HepG2 (cell line): ENCODE results near the gene MRPS18C. TPM values are rescaled to one million over a fixed set of nuclear protein-coding genes. Genes with fewer than 3 reads are reported as not detected.
A peak's percentile ranks its signal among the peaks of the same experiment; 100 is the strongest.

Source experiments
- CEBPB ChIP-seq: IDR thresholded peaks from 2 replicates; pipeline ENCODE4 v1.6.1; 2011; ENCODE audit warnings: low read depth, low read length, improper control_type of control experiment, borderline replicate concordance
- ELK4 ChIP-seq: sonication (generic); formaldehyde crosslinking; IDR thresholded peaks from 2 replicates; pipeline ENCODE4 v1.9.0; 2021; ENCODE audit warnings: missing genetic modification reagents, borderline replicate concordance
- GMEB1 ChIP-seq: sonication (generic); formaldehyde crosslinking; IDR thresholded peaks from 2 replicates; pipeline ENCODE4 v1.5.1; 2020; ENCODE audit warnings: missing genetic modification reagents, mild to moderate bottlenecking, borderline replicate concordance
- MAF1 ChIP-seq: sonication (generic); formaldehyde crosslinking; IDR thresholded peaks from 2 replicates; pipeline ENCODE4 v1.5.0; 2020; ENCODE audit warnings: missing genetic modification reagents, borderline replicate concordance
- MED1 ChIP-seq: sonication (generic); formaldehyde crosslinking; IDR thresholded peaks from 2 replicates; pipeline ENCODE4 v1.4.0; 2020; ENCODE audit warnings: missing genetic modification reagents
- NAIF1 ChIP-seq: sonication (generic); formaldehyde crosslinking; IDR thresholded peaks from 2 replicates; pipeline ENCODE4 v1.5.0; 2020; ENCODE audit warnings: mild to moderate bottlenecking, missing genetic modification reagents, borderline replicate concordance
- PHF5A ChIP-seq: IDR thresholded peaks from one replicate; pipeline ENCODE4 v1.6.1; 2018; ENCODE audit warnings: low read depth, missing genetic modification reagents; ENCODE audit not compliant: unreplicated experiment
- SAFB2 ChIP-seq: sonication (generic); formaldehyde crosslinking; IDR thresholded peaks from 2 replicates; pipeline ENCODE4 v1.5.1; 2020; ENCODE audit warnings: missing genetic modification reagents, low read depth, mild to moderate bottlenecking, borderline replicate concordance
- SALL2 ChIP-seq: sonication (generic); formaldehyde crosslinking; IDR thresholded peaks from 2 replicates; pipeline ENCODE4 v1.8.1; 2023; ENCODE audit warnings: mild to moderate bottlenecking, missing genetic modification reagents, inconsistent platforms
- SP5 ChIP-seq: IDR thresholded peaks from 2 replicates; pipeline ENCODE4 v1.6.1; 2016; ENCODE audit warnings: low read depth, borderline replicate concordance
- SRSF1 ChIP-seq: fragments of 200-400 bp; formaldehyde crosslinking; optimal IDR thresholded peaks from 2 replicates; pipeline ENCODE3; 2017; ENCODE audit warnings: mild to moderate bottlenecking, low read depth, low read length, moderate library complexity
- THYN1 ChIP-seq: sonication (generic); formaldehyde crosslinking; IDR thresholded peaks from 2 replicates; pipeline ENCODE4 v1.8.1; 2023; ENCODE audit warnings: low read depth, mild to moderate bottlenecking, moderate library complexity, missing genetic modification reagents, borderline replicate concordance
- YEATS2 ChIP-seq: sonication (generic); formaldehyde crosslinking; IDR thresholded peaks from 2 replicates; pipeline ENCODE4 v1.4.0; 2020; ENCODE audit warnings: missing genetic modification reagents, borderline replicate concordance
- ZNF180 ChIP-seq: sonication (generic); formaldehyde crosslinking; IDR thresholded peaks from 2 replicates; pipeline ENCODE4 v1.4.0; 2020; ENCODE audit warnings: low read depth, missing genetic modification reagents, borderline replicate concordance
- ZNF281 ChIP-seq: sonication (generic); formaldehyde crosslinking; IDR thresholded peaks from 2 replicates; pipeline ENCODE4 v1.4.0; 2020; ENCODE audit warnings: missing genetic modification reagents, borderline replicate concordance
- ZNF709 ChIP-seq: sonication (generic); formaldehyde crosslinking; IDR thresholded peaks from 2 replicates; pipeline ENCODE4 v1.5.0; 2020; ENCODE audit warnings: mild to moderate bottlenecking, missing genetic modification reagents
- ZNF749 ChIP-seq: sonication (generic); formaldehyde crosslinking; IDR thresholded peaks from 2 replicates; pipeline ENCODE4 v1.8.0; 2022; ENCODE audit warnings: mild to moderate bottlenecking, missing genetic modification reagents, moderate library complexity, borderline replicate concordance
- ZNF839 ChIP-seq: sonication (generic); formaldehyde crosslinking; IDR thresholded peaks from 2 replicates; pipeline ENCODE4 v1.4.0; 2020; ENCODE audit warnings: missing genetic modification reagents, mild to moderate bottlenecking, borderline replicate concordance
- ZSCAN5A ChIP-seq: sonication (generic); formaldehyde crosslinking; IDR thresholded peaks from 2 replicates; pipeline ENCODE4 v1.8.0; 2022; ENCODE audit warnings: mild to moderate bottlenecking, missing genetic modification reagents, borderline replicate concordance
- polyA plus RNA-seq, 8 experiments: library from polyadenylated mRNA; depleted of rRNA in 3 of 8; stranded (reverse) in 7 of 8; unstranded in 1 of 8; fragments of >200 nt; fragmentation: Illumina TruSeq in 4 of 8; extraction: Trizol in 4 of 8; gene quantifications; 2 replicates each; pipeline versions ENCODE4 v1.2.1 to v1.2.3, GENCODE V29; 2011 to 2016; ENCODE audit warnings: low read depth in 4 of 8, missing spikeins in 1 of 8, mixed read lengths in 1 of 8; ENCODE audit not compliant: insufficient read depth in 1 of 8
- total RNA-seq, 5 experiments: library from RNA; depleted of rRNA; stranded (reverse); fragments of >200 nt; fragmentation: Illumina TruSeq; extraction: Trizol; gene quantifications; 2 replicates each; pipeline ENCODE4 v1.2.3, GENCODE V29; 2016; ENCODE audit warnings: low read depth in 1 of 5

The MRPS18C gene
- total and polyA plus RNA-seq, 2 of the 13 experiments (the other 11 are each of a cell fraction or from before 2014, with no cell fraction given) = 45.4 to 124 TPM

GRCh38 chr4:83484500-83485461 is 28.9 kb downstream of the MRPS18C start, which contains the start of gene ABRAXAS1 (continued):
- TF ChIP-seq GMEB1 (CRISPR knock-in tag) (peak; percentile 75), THYN1 (no peak), SP5 (CRISPR knock-in tag) (peak; percentile 63), NAIF1 (CRISPR knock-in tag) (peak; percentile 29; the same call in 1 of the 2 replicates), SAFB2 (no peak; the same call in 1 of the 2 replicates), PHF5A (CRISPR knock-in tag) (no peak), ZSCAN5A (CRISPR knock-in tag) (peak; percentile 82; the same call in 1 of the 2 replicates), ELK4 (CRISPR knock-in tag) (no peak), ZNF709 (CRISPR knock-in tag) (peak; percentile 84), MED1 (CRISPR knock-in tag) (peak; percentile 64), YEATS2 (no peak), ZNF839 (CRISPR knock-in tag) (peak; percentile 60; the same call in 1 of the 2 replicates), SALL2 (CRISPR knock-in tag) (peak; percentile 96), ZNF180 (no peak), SRSF1 (peak; percentile 72), ZNF281 (CRISPR knock-in tag) (0 out of 2 replicates have a peak, but pooled peaks have one; percentile 10), CEBPB (no peak), ZNF749 (peak; percentile 95), MAF1 (no peak)
